HUDEP-2 (cell line): Measurements from ENCODE around the gene CTNNA3.

Source experiments
- DNase-seq, 76 experiments: peaks; one replicate each; lab custom pipeline; 2025; ENCODE audit not compliant: unreplicated experiment in 76 of 76; lab: John Stamatoyannopoulos, UW

CTNNA3 gene

GRCh38 chr10:67050415-67050814 is 645.6 kb downstream of the CTNNA3 start:
- DNase-seq, result no peak

DNA sequence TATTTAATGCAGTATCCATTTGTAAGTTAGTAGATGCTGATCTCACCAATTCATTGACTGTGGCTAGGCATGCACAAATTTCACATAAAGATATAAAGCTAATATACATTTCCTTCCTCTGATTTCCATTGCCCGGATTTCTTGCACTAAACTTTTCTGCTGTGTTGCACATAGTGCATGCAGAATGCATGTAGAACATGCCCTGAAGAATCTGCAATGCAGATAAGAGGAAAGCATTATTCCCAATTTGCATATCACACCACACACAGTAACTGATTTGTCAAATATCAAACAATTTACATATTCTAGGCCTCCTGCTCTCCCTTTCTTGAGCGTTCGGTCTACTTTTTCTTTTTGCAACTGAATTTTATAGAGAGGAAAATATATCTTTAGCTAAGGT is 646.0 kb downstream of the CTNNA3 start:
- DNase-seq, result no peak

- DNase-seq, result no peak
Observed at GRCh38 chr10:67046507-67046906, 649.5 kb downstream of the CTNNA3 start.

DNA sequence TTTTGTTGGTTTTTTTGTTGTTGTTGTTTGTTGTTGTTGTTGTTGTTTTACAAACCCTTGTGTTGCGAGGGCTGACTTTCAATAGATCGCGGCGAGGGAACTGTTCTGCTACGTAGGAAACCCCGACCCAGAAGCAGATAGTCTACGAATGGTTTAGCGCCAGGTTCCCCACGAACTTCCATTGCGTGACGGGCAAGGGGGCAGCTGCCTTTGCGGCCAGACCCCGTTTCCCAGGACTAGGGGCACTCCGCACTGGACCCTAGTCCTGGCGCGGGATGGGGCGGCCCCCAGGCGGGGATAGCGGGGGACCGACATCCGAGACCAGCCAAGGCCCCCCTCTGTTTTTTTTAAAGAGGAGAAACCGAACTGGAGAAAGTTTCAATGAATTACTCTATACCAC is 650.6 kb downstream of the CTNNA3 start:
- DNase-seq, result no peak

- no peak for DNase-seq
Observed at GRCh38 chr10:67043041-67043440, 653.0 kb downstream of the CTNNA3 start.

- no peak for DNase-seq
Observed at GRCh38 chr10:67036808-67037207, 659.2 kb downstream of the CTNNA3 start.

- DNase-seq, result no peak
Observed at GRCh38 chr10:67033878-67034277, 662.1 kb downstream of the CTNNA3 start.

DNA sequence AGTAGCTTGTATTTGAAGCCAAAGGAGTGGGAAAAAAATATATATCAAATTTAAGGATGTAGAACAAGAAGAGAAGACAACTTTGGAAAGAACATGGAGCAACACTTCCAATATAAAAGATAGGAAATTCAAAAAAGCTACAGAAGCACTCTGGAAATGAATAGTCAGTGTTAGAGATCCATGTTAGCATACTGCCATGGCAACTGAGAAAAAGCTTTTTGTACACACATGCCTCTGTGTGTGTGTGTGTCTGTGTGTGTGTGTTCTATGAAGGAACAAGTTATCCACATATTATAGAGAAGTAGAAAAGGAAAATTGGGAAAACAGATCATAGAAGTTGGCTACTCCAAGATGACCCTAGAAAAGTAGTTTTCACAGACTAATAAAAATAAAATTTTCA is 673.9 kb downstream of the CTNNA3 start:
- DNase-seq, result no peak

DNA sequence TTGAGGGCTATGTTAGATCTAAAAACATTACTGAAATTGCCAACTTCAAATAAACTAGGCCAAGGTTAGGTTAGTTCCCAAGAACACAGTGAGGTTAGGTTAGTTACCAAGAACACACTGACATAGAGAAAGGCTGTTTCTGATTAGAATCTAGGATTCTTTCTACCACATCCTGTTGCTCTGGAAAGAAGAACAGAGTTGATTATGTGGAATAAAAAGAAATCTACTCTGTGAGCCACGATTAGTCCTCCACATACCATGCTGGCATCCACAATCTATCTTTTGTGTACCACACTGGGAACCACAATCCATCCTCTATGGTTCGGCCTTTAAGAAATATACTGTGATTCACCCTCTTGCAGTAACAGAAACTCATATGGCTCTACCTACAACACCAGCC is 678.8 kb downstream of the CTNNA3 start:
- no peak for DNase-seq

DNA sequence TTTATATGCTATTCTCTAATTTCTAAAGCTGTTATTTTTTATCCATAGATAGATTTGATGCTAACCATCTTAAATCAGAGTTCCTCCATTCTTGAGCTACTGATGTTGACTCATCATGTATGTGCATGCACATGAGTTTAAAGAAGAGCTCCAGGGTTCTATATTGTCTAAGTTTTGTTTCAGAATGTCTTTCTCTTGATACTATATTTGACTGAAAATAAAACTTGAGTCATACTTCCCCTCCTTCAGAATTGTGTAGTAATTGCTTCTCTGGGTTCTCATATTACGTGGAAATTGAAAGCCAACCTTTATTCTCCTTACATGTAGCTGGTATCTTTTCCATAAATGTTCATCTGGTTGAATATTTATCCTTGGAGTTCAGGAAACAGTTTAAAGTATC is 680.8 kb downstream of the CTNNA3 start:
- no peak for DNase-seq

DNA sequence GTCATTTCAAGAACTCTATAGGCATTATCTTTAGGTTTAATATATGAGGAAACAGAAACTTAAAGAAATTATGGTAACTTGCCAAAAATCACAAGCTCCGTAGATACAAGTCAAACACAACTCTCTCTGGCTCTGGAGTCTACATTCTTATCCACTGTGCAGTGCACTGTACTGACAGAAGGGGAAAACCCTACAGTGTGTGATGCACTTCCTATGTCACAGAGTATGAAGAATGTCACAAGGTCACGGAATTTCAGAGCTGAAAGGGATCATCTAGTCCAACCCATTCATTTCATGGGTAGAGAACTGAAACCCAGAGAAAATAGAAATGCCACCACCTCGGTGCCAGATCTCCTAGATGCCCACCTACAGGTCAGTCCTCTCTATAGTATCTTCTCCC is 684.0 kb downstream of the CTNNA3 start:
- DNase-seq, result no peak

- no peak for DNase-seq
Observed at GRCh38 chr10:67011480-67011879, 684.5 kb downstream of the CTNNA3 start.

GRCh38 chr10:67005981-67006380 is 690.0 kb downstream of the CTNNA3 start:
- no peak for DNase-seq

- no peak for DNase-seq
Observed at GRCh38 chr10:67004690-67005089, 691.3 kb downstream of the CTNNA3 start.

DNA sequence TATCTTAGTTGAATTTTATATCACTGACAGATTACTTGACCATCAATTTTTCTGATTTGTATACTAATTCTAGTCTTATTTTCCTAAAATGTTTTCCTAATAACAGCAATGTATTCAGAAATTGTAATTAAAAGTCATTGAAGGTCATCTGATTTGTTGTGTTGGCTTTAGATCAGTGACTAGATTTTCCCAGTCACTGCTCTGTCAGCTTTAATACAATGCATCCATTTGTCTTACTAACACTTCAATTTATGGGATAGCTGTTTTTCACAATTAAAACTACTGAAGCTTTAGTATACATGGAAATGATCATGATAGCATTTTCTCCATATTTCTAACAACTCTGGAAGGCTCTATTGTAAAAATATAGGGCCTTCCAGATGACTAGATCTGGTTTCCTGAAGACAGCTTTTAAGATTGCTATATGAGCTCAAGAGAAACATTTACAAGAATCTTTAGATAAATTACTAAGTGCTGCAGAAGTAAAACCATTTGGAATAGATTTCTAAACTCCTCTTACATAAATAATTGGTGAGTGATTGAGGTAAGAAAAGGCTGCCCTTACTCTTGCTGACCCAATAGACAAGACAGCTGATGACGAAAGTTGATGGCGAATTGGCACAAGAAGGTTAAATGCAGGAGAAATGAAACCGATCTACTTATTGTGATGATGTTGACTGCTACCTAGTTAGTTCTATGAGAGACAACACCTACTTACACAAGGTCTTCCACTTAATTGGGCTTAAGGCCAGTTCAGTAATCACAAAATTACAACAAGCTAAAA is 696.0 kb downstream of the CTNNA3 start:
- DNase-seq, result no peak

DNA sequence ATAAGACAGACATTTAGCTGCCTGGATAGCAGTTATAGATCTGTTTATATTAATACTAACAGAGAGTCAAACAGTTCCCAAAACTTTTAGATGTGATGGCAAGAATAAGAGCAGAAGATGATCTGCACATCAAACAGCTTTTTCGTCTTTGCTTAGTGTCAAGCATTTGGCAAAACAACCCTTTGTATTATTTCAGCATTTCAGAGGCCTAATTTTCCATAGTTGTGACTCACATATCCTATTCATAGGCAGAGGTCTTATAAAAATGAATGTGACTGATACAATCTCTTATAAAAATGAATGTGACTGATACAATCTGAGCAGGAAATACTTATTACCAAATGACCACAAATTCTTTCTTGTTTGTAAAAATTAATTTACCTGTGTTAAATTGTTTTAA is 699.0 kb downstream of the CTNNA3 start:
- DNase-seq, result no peak

DNA sequence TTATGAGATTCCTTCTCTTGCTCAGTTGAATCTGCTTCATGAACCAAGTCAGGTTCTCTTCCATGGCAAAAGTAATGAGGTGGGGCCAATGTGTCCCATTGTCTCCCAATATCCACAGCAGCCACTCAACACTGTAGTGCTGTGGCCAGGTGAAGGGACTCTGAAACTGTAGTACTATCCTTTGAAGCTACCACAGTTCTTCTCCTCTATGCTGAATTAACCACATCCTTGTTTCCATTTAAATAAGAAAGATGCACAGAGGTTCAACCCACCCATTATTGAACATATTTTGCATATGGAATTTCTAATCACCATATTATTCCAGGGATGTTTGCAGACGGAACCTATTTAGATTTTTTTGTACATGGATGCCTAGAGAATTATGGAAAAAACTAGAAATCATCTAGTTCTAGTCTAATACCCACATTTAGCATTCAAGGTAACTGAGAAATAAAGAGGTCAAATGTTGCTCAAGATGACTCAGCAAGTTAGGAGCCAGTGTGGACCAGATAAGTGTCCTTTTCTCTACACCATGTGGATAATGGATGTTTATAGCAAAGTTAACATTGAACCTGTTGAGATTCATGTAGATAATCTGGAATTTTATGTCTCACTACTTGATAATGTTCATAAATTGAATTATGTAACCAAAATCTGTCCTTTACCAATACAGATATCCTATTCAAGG is 705.7 kb downstream of the CTNNA3 start:
- no peak for DNase-seq

DNA sequence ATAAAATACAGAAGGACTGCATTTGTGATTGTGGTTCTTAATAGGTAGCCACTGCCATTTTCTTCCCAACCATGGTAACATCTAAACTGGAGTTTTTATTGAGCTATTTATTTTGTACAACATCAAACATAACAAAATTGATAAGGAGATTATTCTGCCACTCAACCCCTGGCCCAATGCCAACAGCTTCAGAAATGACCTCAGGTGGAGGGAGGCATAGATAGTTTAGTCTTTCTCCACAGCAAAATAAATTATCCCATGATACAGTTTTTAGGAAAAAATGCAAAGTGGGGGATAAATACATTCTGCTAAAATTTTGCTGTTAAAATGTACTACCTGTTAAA is 712.5 kb downstream of the CTNNA3 start:
- no peak for DNase-seq

DNA sequence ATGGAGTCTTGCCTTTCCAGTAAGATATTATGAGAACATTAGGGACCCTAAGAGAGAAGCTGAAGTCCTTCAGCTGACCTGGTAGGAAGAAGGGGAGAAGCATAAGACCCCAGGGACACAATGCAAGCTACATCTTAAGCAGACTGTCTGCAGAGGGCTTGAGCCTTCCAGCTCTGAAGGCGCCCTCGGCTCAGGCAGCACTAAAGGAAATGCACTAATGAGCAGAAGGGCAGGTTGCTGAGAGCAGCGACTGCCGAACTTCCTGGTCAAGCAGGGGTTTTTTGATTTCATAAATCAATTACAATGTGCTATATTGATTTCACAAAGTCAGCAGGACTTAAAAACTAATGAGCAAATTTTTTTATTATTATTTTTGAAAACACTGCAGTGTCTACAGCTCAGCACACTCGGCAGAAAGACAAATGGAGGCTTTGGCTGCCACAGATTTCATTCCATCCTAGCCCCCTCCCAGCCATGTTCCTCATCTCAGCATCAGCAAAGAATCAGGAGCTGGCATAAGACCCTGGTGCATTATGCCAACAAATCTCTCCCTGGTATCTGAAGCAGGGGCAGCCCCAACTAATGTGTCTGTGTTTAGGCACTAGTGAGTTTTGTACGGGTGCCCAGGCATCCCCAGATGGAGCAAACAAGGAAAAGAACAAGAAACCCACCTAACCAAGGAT is 713.1 kb downstream of the CTNNA3 start:
- no peak for DNase-seq

DNA sequence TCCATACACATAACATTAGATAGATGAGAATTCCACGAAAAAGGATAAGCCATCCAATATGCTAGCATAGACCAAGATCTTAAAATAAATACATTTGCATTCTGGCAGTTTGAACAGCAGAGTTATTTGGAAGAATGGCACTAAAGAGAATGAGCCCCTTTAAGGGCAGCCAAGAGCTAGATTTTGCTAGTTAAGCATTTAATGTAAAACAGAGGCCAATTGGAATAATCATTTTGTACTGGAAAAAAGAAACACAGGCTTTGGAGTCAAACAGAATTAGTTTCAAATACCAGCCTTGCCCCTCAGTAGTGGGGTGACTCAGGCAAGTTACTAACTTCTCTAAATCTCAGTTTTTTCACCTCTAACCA is 714.0 kb downstream of the CTNNA3 start:
- no peak for DNase-seq

DNA sequence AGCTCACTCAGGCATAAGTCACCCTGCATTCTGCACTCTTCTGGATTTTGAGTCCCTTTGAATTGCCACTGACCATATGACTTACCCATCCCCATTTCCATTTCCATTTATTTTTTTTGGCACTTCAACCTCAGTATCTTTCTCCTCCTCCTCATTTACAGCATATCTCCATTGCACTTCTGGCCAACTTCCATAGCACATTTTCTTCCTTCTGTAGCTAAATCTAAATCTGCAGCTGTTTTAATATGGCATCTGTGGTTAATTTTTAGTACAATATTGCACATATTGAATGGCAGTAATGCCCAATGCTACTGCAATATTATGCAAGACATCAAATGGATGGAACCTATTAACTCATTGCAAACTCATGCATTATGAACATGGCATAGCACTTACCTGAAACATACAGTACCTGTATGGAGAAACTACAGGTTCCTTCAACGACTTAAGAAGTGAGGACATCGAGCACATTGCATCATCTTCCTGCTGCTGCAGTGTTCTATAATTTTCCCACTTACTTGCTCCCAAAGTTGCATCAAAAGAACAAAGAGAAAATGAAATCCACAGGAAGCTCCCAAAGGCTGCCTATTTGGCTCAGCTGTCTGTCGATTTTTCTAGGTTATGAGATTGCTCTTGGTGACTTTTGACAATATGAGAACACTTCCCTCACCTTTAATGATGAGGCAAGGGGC is 714.5 kb downstream of the CTNNA3 start:
- no peak for DNase-seq
